ENCODE results near the gene EPHB2.
A peak's percentile ranks its signal among the peaks of the same experiment; 100 is the strongest.
"Not testable (repeated sequence)": the region's sequence is repeated elsewhere in the genome, so short reads cannot be mapped to it uniquely, and the experiment has no call there.

Gene EPHB2

DNA sequence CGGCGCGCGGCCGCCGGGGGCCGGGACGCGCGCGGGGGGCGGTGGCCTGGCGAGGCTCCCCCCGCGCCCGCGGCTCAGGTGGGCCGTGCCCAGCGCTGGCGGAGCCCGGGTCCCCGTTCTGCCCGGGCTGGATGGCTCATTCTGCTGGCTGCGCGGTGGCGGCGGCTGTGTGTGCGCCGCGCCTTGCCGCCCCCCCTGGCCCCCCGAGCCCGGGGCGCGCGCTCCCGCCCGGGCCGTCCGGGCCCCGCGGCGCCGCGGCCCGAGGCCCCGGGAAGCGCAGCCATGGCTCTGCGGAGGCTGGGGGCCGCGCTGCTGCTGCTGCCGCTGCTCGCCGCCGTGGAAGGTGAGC, at the start of gene EPHB2:
Gene EPHB2, plus strand, starts transcription at position 139 of the 349 bp plus-strand sequence. Its CDS starts 144 bp downstream, at position 283.
- peak; percentile 13 for DNase-seq

DNA sequence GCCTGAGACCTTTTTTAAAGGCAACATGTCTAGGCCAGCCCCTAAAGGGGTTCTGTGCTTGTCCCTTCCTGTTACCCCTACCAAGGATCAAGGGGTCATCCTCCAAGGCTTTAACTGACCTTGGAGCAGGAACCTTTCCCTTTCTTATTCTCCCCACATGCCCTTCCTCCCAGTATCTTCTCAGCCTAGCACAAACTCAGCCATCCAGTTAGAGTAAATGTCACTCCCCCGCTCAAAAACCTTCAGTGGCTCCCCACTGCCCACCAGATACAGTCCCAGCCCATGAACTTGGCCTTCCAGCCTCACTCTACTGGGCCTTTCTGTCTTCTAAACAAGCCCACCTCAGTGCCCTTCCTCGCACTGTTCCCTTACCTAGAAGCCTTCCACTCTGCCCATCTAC, 48.8 kb upstream of the EPHB2 start:
- DNase-seq: no peak

DNA sequence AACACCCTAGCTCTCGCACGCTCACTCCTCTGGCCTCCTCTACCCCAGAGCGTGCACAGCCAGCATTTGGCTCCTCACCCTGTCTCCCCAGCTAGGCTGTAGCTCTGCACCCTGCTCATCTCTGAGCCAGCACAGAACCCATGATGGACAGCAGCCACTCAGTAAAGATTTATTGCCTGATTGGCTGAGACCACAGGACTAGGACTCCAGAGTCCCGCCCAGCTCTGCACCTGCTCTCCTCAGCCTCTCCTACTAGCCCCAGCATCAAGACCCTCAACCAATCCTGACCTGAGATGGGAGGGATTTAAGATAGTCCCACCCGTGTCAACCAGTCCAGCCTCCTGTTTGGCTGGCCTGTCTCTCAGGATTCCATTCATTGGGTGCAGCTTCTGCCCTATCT, 48.3 kb upstream of the EPHB2 start:
- no peak for DNase-seq

DNA sequence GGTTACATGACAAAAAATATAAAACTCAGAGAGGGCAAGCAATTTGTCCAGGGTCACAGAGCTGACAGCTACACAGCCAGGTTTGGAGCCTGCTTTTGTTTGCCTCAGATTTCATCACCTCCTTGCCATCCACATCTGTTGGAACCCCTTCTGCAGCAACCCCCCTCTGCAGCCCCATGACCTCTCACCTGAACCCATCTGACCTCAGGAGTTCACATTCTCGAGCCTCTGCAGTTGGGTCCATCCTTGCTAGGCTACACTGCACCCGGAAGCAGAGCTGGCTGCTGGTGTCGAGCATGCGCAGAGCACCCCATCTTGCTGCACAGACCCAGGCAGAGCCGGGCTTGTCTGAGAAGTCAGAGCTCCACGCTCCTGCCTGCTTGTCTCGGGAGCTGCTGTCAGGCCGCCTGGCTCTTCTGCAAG, 47.6 kb upstream of the EPHB2 start:
- DNase-seq: no peak

DNA sequence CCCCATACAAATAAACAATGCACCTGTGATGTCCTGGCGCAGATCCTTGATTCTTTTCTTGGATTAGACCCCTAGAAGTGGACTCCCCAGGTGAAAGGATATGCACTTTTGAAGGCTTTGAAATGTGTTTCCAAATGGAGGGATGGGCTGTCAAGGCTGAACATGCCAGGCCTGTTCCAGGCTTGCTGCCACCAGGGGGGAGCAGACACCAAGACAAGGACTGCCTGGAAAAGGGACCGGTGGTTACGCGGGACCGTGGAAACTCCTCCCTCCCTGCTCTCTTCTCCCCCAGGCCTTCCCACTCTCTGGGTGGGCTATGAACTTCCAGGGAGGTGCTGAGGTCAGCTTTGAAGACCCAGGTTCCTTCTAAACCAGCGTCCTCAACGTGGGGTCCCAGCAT, 44.9 kb upstream of the EPHB2 start:
- DNase-seq: no peak

DNA sequence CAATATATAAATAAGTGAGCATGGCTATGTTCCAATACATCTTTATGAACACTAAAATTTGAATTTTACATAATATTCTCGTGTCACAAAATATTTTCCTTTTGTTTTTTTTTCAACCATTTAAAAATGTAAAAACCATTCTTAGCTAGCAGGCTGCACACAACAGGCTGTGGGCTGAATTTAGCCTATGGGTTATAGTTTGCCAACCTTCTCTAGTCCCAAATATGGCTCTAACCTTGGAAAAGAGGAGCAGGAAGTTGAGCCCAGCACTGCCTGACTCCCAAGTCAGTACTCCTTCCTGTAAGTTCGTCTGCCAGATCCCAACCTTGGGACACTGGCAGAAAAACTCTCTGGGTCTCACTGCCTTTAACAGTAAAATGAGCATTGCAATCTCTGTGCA, 44.2 kb upstream of the EPHB2 start:
- DNase-seq: no peak

DNA sequence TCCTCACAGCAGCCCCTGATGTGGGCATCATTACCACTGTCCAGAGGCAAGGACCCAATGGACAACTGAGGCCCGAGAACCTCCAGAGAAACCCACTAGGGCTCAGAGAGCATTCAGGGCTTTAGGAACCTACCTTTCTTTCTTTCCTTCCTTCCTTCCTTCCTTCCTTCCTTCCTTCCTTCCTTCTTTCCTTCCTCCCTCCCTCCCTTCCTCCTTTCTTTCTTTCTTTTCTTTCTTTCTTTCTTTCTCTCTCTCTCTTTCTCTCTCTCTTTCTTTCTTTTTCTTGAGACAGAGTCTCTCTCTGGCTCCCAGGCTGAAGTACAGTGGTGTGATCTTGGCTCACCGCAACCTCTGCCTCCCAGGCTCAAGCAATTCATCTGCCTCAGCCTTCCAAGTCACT, 41.8 kb upstream of the EPHB2 start:
- not testable (repeated sequence) for DNase-seq

DNA sequence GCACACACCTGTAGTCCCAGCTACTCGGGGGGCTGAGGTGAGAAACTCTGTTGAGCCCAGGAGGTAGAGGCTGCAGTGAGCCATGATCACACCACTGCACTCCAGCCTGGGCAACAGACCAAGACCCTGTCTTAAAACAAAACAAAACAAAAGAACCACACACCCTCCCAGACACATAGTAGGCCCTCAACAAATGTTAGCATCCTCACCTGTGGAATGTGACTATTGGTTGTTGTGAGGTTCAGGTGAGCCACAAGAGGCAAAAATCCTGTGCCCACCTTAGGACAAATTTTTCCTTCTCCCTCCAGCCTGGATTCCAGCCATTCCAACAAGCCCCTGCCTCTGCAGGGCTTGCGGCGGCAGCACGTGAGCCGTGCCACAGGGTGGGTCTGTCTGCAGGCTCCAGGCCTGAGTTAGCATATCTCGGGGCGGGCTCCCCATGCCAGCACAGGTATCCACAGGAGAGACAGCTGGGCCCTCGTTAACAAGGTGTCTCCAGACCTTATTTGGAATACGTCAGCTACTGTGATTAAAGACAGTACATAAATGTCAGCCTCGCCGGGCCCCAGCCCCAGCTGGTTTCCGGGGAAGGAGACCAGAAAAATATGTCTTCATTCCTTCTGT, 40.2 kb upstream of the EPHB2 start:
- DNase-seq: no peak

DNA sequence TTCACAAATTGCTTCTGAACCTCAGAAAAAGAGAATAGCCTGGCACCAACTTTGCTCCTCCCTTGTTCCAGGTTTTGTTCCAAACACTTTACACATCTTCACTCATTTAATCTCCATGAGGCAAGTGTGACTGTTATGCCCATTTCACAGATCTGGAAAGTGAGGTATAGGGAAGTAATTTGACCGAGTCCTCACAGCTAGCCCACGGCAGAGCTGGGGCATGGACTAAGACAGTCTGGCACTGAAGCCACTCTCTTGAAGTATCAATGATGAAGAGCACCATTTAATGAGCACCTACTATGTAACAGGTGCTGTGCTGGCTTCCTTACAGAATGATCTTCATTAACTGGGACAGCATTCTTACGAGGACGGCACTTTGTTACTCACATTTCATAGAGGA, 38.6 kb upstream of the EPHB2 start:
- DNase-seq: no peak

DNA sequence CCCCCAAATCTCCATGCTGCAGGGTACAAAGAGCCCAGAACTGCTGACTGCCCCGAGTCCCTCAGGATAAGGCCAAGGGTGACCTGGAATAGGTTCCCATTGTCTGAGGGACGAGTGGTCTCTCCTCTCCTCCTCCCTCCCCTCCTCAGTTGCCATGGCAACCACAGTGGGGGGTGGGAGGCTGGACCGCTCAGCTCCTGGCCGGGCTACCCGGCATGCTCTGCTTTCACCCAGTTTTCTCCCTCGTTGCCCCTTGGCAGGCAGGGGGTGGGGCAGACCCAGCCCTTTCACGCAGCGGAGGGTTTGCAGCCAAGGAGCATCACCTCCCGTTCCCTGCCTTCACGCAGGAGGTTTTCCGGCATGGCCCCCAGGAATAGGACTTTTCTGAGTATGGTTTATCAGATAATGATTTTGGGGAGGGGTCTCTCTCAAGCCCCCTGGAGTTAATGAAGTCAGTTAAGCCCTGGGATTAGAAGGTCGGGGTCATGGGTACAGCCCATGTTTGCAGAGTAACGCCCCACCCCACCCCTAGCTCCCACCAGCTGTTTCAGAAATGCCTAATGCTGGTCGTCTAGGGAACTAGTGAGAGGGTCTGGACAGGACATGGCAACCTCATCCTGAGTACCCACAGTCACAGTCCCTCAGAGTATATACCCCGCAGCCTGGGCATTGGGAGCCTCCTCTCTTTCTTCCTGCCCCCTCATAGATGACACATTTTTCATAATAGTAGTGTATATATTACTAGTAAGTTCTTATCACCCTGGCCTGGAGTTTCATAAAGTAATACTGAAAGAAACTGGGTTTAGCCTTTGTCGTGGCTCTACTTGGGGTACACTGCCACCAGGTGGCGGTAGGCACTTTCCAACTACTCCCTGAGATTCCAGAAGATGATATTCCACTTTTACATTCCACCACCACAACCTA, 36.9 kb upstream of the EPHB2 start:
- no peak for DNase-seq

DNA sequence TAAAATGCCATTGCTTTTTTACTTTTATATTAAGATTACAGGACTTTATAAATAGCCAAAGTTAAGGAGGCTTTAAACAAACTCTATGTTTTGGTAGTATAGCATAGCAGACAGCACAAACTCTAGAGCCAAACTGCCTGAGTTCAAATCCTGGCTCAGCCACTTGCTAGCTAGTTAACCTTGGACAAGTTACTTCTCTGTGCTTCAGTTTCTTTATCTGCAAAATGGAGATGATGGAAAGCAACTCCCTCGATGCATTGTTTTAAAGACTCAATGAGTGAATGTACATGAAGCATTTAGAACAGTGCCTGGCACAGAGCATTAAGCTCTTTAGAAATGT, 36.3 kb upstream of the EPHB2 start:
- no peak for DNase-seq

DNA sequence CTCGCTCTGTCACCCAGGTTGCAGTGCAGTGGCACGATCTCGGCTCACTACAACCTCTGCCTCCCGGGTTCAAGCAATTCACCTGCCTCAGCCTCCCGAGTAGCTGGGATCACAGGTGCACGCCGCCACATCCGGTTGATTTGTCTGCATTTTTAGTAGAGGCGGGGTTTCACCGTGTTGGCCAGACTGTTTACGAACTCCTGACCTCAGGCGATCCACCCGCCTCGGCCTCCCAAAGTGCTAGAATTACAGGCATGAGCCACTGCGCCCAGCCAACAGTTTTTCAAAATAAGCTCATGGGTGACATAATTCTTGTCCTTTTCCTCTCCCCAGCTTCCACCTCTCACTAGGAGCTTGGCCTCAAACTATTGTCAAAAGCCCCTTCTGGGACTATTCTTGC, 34.5 kb upstream of the EPHB2 start:
- DNase-seq: not testable (repeated sequence)

DNA sequence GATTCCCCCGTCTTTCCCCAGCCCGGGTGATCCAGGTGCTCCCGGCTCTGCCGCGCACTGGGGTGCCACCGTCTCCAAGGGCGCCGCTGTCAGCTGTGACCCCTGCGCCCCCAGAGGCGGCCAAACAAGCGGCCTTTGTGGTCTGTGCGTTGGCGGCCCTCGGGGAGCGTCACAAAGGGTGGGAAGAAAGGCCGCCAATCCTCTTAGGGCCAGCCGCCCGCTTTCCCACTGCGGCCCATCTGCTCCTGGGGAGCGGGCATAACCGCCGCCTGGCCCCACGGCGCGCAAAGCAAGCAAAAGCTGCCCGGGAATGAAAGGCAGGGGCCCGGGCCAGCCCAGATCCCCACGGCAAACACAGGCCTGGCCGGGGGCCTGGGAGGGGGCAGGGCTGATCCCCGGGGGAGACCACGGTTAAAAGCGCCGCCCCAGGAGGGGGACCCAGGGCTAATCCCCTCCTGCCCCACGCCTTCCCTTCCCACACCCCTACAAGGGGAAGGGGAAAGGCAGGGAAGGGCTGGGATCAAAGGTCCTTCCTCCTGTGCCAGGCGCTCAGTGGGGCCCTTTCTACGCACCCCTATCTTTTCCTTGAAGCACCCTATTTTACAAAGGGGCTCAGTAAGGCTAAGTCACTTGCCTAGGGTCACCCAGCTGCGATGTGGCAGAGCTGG, 33.6 kb upstream of the EPHB2 start:
- DNase-seq: no peak

DNA sequence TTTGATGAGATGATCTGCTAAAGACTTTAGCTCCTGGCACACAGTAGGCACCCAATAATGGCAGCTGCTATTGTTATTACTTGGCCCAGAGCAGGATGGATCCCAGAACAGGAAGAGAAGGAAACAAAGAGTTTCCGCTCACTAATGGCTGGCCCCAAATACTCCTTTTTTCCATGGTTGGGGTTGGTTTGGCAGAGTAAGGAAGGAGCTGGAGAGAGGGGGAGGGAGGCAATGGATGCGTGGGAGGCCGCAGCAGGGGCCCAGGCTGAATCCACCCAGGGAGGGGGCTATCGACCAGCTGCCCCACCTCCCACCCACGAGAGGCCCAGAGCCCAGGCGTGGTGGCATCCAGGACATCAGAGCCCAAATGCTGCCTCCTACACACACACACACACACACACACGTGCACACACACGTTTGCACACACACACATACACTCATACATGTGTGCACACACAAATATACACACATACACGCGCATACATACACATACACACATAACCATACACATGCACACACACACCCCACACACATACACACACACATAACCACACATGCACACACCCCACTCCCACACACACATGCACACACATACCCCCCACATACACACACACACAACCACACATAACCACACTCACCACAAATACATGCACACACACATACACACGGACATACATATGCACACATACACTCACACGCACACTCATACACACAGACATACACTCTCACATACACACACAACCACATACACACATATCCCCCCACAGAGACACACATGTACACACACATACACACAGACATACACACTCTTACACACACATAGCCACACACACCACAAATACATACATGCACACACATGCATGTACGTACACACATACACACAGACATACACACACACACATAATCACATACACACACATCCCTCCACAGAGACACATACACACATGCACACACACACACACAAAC, 32.4 kb upstream of the EPHB2 start:
- no peak for DNase-seq

DNA sequence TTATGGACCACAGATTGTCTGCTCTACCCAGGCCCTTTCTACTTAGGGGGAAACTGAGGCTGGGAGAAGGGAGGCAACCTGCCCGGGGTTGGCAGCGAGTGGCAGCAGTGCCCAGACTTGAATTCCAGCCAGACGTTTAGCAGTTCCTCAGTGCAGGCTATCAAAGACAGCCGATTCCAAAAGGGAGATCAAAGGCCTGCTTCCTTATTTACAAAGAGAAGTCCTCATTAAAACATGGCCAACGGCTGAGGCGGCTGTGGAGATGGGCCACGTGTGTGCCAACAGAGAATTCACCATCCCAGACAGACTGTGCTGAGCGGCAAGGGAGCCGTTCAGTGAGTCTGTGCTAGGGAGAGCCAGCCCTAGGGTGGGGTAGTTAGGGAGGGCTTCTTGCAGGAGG, 29.9 kb upstream of the EPHB2 start:
- DNase-seq: no peak

DNA sequence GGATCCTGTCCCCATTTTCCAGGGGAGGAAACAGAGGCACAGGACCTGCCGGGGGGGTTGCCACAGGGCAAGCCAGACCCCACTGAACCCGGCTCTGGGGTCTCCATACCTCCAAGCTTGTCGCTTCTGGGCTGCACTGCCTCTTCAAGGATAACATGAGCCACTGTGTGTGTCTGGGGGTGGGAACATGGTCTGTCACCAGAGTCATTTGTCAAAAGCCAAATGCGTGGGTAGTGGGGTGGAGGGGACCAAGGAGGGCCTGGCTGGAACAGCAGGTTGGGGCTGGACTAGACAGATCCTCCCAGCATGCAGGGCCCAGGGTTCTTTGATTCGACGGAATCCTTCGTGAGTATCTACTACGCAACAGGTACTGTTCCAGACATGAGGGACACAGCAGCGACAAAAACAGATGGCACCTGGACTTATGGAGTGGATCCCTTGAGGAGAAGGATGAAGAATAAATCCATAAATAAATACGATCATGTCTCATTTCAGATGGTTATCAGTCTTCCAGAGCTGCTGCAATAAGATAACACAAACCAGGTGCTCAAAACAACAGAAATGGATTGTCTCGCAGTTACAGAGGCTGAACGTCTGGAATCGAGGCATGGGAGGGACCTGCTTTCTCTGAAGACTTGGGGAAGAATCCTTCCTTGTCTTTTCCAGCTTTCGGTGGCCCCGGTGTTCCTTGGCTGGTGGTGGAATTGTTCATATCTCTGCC, 28.9 kb upstream of the EPHB2 start:
- no peak for DNase-seq

DNA sequence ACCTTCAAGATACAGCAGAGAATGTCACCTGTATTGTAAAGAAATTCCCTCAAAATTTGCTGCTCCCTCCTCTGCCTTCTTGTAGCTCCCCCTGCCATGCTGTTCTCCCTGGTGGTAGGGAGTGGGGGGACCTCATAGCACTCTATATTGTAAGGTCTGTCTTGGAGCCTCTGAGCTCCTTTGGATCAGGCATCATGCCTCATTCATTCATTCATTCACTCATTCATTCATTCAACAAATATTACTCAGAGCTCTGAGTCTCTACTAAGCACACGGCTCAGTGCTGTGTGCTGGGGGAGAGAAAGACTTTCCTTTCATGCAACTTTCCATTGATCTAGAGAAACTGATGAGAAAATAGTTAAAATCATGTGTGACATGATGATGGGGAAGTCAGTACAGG, 27.1 kb upstream of the EPHB2 start:
- DNase-seq: no peak

DNA sequence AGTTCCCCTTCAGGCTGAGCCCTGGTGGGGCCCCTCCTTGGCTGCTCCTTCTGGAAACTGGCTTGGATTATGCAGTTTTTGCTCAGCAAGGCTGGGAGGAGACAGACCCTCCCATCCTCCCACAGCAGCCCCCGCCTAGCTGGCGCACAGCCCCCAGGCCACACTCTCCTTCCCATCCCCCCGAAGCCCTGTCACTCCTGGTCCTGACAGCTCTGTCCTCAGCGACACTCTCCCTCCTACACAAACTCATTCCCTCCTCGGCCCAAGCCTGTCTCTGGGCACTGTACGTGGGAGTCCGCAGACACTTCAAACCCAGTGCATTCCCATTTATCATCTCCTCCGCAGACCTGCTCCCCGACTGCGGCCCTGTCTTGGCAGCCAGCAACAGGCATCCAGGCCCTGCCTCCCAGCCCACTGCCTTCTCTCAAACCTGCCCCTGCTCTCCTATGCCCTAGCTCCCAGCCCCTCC, 25.0 kb upstream of the EPHB2 start:
- no peak for DNase-seq

DNA sequence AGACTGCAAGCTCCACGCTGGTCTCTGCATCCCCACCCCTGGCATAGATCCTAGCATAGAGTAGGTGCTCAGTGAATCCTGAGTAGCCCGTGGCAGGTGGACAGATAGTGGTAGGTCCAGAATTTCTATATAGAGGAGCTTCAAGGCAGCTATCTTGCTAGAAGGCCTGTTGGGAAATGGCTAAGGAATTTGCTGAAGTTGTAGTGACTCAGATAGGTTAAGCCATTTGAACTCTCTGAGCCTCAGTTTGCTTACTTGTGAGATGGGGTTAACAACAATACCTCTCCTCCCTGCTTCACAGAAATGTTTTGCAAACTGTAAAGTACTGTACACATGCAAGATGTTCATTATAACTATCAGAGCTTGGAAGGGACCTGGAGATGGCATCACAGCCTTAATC, 23.4 kb upstream of the EPHB2 start:
- no peak for DNase-seq

DNA sequence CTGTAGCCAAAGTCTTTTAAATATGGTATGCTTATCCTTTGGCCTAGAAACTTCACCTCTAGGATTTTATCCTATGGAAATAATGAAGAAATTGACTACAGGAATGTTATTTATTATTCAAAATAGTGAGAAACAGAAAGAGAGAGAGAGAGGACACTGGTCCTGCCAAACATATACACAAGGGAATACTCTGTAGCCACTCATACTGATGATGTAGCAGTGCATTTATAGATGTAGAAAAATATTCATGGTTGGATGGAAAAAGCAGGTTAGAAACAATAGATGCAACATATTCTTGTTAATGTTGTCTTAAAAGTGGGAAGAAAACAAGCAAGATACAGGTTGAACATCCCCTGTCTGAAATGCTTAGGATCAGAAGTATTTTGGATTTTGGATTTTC, 22.2 kb upstream of the EPHB2 start:
- DNase-seq: no peak

DNA sequence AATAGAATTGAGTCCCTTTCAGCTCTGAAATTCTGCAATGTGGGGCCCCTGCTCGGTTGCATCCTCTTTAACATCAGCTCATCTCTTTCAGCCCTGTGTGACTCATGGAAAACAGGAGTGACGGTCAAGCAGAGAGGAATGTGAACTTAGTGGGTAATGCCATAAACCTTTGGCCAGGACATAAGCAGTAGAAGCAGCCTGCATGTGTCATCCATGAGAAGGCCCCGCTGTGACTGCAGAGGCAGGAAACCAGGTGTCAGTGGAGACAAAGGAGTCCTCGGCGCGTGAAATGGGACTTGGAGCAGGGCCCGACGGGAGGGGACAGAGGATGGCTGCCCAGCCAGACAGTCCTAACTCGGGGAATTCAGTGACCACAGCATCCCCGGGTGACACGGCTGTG, 21.1 kb upstream of the EPHB2 start:
- DNase-seq: no peak
